NCI-H1694 treated with DMSO at 0.1 percent for 48 hours (cell line): ENCODE results near the gene DNMT3L.
"Not testable (repeated sequence)": the region's sequence is repeated elsewhere in the genome, so short reads cannot be mapped to it uniquely, and the experiment has no call there.

Experiments
- DNase-seq: peaks from one replicate; lab custom pipeline; 2025; lab: John Stamatoyannopoulos, UW

DNMT3L gene

DNA sequence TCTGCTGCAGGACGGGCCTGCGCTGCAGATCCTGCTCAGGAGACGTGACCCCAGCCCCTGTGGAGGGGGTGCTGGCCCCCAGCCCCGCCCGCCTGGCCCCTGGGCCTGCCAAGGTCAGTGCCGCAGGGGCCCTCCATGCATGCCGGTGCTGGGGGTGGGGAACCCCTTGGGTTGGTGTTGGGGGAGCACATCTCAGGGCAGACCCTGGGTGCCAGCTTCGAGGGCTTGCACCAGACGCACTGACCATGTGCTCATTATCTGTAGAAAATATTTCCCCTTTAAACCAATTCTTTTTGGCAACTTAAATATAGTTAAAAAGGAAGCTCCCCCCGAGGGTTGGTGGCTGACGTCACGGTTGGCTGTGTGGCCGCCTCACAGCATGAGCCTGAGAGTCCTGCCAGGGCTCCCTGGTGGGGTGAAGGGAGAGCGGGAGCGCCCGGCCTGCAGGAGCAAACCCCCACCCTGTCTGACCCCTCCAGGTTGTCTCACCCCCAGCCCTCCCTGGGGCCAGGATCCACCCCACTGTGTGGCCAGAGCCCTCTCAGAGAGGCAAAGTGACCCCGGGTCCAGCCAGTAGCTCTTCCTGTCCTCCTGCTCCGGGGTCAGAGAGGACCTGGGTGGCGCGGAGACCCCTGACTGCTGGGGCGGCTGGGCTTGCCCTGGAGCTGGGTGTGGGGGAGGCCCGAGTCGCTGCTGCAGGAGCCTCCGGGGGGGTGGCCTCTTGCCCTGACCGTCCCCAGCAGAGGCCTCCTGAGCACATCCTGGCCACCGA is 32.9 kb upstream of the DNMT3L start:
- no peak for DNase-seq

DNA sequence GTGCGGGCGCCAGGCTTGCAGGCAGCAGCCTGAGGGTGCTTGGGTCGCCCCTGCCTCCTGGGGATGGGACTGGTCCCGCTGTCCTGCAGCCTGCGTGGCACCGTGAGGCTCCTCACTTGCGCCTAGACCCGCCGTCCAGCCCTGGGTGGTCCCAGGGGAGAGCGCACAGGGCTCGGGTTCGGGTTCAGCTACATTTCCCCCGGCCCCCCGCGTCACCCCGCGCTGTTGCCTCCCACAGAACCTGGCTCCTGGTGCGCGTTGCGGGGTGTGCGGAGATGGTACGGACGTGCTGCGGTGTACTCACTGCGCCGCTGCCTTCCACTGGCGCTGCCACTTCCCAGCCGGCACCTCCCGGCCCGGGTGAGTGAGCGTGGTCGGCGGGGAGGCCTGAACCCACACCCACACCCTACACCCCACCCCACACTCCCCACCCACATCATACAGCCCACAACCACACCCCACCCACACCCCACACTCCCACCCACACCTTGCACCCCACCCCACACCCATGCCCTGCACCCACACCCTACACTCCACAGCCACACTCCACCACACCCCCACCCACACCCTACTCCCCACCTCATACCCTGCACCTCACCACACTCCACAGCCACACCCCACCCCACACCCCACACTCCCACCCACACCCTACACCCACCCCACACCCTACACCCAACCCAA is 32.0 kb upstream of the DNMT3L start:
- no peak for DNase-seq

DNA sequence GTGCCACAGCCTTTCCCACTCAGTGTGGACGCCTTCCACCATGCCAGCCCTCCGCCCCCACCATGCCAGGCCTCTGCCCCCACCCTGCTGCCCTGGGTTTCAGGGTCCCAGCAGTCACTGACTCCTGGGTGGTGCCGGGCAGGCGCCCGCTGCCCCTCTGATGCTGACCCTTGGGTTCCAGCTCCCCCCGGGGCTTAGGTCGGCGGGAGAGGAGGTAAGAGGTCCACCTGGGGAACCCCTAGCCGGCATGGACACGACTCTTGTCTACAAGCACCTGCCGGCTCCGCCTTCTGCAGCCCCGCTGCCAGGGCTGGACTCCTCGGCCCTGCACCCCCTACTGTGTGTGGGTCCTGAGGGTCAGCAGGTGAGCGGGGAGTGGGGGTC is 31.1 kb upstream of the DNMT3L start:
- DNase-seq = no peak

DNA sequence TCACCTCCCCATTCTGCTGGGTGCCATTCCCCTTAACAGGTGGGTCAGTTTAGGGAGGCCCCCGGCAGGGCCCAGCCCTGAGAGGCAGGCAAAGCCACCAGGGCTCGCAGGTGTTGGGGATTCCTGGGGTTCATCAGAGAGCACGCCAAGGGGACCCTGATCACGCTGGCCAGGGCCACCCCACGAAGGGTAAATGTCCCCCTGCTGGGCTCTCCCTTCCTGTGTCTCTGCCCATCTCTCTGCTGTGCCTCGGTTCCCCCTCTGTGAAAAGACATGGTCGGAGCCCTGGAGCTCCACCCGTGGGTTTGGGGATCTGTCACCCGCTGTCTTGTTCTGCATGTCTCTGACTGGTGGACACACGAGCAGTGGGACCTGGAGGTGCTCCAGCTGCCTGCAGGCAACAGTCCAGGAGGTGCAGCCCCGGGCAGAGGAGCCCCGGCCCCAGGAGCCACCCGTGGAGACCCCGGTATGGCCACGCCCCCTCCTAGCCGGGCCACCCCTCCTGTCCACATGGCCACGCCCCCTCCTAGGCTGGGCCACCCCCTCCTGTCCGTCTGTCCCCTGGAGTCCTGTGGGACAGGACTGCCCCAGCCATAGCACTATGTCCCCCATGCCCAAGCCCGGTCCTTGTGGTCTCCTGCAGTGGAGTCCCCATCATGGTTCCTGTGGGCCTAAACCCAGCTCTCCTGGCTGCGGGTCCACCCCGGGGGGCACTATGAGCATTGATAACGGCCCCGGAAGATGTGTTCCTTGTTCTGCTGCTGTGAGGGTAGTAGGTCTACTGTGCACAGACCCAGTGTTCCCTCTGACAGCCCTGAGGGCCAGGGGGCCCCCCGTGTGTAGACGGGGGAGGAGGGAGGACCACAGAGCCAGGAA is 30.5 kb upstream of the DNMT3L start:
- DNase-seq = no peak

DNA sequence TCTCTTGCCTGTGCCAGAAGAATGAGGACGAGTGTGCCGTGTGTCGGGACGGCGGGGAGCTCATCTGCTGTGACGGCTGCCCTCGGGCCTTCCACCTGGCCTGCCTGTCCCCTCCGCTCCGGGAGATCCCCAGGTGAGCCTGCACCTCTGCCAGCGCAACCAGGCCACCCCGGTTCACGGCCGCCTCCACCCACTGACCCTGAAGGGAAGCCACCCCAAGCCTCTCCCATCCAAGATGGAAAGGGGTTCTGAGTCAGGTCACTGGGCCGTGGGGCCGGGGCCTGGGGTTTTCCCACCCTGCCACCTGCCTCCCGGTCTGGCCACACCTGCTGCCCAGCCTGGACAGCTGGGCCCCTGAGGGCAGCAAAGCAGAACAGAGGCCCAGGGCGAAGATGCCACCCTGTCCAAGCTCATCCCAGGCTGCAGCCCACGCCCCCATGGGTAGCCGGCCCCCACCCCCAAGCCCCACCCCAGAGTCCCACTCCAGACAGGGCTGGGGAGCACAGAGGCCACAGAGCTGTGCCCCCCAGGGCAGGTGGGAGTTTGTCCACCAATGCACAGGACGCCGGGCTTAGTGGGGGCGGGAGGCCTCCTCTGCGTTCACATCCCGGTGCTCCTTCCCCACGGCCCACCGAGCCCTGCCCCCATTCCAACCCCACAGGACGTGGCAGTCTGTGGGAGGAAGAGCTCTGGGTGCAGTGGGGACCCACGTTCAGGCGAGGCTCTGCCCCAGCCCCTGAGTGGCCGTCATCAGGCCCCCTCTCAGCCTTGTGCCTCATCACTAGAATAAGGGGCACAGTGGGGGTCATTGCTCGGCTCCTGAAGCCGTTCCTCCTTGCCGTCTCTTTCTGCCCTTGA is 29.6 kb upstream of the DNMT3L start:
- no peak for DNase-seq

DNA sequence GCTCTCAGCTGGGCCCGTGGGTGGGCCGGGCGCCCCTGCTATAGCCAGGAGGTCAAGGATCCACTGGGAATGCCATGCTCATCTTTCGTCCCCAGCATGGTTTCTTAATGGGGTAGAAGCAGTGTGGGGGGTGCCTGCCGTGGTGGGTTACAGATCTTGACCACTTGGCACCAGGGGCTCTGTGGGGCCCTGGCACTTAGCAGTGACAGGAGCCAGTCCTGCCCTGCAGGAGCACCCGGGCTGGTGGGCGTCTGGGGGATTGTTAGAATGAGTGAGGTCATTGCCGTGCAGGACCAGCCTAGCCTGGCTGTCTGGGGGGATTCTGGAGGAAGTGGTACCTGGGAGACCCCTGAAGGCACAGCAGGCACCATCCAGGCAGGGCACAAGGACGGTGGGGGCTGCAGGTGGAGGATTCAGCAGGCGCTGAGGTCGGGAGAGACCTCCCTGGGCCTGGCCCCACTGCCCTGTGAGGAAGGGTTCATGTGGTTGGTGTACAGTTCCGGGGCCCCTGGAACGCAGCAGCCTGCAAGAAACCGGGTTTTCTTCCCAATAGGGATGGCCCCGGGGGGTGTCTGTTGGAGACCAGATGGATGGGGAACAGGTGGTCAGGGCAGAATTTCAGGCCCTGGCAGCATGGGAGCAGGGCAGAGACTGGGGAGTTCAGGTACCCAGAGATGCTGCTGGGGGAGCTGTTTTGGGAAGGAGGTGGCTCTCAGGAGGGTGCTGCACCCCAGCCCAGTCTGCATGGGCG is 28.8 kb upstream of the DNMT3L start:
- DNase-seq = no peak

DNA sequence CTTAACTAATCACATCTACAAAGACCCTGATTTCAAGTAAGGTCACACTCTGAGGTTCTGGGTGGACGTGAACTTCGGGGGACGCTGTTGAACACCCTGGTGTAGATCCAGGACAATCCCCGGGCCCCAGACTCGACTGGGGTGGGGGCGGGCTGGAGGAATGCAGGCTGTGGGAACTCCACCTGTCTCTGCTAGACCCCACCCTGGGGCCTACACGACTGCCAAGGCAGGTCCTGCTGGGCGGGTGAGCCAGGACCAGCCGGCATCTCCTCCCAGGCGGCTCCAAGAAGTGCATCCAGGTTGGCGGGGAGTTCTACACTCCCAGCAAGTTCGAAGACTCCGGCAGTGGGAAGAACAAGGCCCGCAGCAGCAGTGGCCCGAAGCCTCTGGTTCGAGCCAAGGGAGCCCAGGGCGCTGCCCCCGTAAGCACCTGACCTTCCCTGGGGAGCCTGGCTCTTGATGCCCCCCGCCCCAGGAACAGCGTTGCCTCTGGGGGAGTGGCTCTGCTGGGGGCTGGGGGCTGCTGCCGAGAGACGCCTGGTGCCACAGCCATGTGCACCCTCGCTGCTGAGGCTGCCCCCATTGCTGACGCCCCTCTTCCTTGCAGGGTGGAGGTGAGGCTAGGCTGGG is 27.8 kb upstream of the DNMT3L start:
- DNase-seq = no peak

DNA sequence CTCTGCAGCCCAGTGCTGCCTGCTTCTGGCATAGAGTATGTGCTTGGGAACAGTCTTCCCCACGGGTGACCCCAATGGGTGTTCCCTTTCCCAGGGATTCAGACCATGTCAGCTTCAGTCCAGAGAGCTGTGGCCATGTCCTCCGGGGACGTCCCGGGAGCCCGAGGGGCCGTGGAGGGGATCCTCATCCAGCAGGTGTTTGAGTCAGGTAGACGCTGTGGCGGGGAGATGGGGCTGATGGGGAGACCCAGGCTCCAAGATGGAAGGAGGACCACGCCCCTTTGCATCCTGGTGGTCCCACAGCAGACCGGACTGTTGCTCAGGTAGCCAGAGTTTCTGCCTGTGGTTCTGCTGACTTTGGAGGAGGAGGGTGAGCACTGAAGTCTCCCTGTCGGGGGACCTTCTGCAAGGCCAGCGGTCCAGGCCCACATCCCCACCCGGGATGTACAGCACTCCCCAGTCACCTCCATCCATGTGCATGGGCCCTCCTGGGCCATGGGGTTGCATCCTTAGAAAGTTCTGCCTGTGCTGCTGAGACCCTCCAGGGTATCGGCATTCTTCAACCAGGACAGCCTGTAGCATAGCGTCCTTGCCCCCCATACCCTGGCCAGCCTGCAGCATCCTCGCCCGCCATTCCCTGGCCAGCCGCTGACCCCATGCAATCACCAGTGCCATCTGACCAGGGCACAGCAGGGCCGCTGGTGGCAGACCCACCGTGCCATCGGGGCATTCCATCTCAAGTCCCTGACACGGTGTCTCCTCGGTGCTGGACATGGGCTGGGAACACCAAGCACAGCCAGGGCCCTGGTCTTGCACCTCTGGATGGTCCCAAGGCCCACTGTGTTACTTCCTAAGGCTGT is 26.8 kb upstream of the DNMT3L start:
- no peak for DNase-seq

DNA sequence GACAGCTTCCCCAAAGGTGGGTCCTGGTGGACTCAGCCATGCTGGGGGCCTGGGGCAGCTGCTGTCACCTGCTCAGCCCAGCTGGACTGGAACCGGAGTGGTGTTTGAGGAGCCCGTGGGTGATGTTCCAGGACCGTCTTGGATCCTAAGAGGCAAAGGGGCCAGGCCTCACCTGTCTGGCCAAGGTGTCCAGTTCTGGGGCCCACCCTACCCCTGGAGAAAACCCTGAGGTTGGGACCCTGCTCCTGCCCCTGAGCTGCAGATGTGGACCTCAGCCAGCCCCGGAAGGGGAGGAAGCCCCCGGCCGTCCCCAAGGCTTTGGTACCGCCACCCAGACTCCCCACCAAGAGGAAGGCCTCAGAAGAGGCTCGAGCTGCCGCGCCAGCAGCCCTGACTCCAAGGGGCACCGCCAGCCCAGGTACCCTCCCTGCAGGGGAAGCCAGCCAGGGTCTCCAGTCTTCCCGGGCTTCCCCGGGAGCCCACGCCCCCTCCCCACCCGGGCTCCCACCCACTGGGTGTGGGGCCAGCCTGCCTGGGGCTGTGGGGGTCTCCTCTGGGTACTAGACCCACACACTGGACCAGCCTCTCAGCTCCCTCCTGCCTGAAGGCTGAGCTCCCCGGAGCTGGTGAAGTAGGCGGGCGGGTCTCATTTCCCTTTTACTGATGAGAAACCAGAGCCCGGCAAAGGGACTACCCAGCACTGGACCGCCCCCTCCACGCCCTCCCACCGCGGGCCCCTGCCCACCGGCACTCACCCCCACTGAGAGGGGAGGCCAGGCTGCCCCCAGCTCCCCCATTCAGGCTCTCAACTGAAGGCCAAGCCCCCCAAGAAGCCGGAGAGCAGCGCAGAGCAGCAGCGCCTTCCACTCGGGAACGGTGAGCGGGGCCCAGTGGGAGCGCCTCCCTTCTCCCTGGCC is 25.3 kb upstream of the DNMT3L start:
- no peak for DNase-seq

DNA sequence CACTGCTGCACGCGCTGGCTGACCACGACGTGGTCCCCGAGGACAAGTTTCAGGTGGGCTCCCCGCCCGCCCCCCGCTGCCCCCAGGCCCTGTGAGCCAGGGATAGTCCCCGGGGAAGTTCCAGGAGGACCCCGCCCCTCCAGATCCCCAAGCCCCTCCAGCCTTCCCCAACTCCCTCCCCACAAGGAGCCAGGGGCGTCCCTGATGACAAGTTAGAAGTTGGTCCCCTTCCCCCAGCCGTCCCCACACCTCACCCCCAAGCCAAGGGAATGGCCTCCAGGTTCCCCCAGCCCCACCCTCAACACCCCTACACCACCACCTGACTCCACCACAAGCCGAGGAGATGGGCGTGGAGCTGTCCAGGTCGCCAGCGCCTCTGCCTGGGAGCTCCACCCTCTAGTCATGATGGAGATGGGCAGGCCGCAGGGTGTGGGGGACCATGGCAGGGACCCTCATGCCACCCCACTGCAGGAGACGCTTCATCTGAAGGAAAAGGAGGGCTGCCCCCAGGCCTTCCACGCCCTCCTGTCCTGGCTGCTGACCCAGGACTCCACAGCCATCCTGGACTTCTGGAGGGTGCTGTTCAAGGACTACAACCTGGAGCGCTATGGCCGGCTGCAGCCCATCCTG is 24.5 kb upstream of the DNMT3L start:
- DNase-seq = no peak

DNA sequence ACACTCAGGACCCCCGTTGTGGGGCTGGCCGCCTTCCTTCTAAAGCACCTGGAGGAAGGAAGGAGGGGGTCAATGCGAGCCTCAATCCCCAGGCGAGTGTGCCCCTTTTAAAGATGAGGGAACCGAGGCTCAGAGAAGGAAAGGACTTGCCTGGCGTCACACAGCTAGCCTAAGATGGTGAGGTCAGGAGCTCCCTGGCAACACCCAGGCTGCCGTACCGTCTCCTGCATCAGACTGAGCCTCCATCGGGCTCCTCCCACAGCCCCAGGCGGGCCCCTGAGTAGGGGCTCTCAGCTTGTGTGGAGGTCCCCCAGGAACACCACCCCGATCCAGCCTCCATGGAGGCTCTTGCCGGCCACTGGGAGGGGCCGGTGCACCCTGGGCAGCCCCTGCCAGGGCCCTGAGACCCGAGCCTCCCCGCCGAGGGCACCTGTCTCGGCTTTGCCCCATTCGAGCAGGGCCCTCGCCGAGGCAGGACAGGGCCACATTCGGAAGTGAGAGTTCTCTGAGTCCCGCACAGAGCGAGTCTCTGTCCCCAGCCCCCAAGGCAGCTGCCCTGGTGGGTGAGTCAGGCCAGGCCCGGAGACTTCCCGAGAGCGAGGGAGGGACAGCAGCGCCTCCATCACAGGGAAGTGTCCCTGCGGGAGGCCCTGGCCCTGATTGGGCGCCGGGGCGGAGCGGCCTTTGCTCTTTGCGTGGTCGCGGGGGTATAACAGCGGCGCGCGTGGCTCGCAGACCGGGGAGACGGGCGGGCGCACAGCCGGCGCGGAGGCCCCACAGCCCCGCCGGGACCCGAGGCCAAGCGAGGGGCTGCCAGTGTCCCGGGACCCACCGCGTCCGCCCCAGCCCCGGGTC is 23.7 kb upstream of the DNMT3L start, which contains the start of gene AIRE:
Gene AIRE (plus strand): TSS at position 739 of the 855 bp plus-strand sequence. CDS start 131 bp downstream, outside the sequence.
- DNase-seq = no peak

DNA sequence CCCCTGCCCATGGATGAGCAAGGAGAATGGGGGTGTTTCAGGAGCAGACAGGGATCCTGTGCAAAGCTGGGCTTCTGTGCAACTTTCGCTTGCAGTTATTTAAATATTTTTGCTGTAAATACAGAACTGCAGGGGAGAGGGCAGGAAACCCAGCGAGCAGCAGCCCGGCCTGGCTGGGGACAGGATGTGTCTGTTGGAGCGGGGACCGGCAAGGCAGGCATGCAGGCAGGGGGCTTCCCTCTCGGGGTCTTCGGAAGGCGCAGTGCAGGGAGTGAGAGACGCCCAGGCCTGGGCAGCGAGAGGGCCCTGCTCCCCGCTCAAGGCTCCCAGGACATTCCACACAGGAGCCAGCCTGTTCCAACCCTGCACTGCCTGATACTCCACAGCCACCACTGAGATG is 22.3 kb upstream of the DNMT3L start:
- DNase-seq = no peak

DNA sequence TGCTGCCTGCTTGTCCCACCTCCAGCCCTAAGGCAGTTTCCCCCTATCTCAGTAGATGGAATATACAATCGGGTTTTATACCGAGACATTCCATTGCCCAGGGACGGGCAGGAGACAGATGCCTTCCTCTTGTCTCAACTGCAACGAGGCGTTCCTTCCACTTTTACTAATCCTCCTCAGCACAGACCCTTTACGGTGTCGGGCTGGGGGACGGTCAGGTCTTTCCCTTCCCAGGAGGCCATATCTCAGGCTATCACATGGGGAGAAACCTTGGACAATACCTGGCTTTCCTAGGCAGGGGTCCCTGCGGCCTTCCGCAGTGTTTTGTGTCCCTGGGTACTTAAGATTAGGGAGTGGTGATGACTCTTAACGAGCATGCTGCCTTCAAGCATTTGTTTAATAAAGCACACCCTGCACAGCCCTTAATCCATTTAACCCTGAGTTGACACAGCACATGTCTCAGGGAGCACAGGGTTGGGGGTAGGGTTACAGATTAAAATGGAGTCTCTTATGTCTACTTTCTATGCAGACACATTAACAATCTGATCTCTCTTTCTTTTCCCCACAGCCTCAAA is 21.6 kb upstream of the DNMT3L start:
- DNase-seq = not testable (repeated sequence)

DNA sequence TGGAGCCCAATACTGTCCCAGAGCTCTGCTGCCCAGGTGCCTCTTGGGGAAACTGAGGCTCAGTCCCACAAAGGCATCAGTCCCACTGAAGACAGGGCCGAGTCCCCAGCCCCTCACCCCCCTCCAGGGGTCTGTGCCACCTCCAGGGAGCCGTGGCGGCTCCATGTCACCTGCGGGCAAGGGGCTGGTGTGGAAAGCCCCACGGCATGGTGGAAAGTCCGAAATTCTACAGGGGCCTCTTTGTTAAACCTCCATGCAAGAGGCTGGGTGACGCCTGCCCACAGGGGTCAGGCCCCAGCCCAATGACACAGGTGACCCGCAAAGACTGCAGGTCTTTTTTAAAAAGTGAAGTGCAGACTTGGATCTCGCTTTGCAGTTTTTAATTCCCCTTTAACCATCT is 20.7 kb upstream of the DNMT3L start:
- no peak for DNase-seq

DNA sequence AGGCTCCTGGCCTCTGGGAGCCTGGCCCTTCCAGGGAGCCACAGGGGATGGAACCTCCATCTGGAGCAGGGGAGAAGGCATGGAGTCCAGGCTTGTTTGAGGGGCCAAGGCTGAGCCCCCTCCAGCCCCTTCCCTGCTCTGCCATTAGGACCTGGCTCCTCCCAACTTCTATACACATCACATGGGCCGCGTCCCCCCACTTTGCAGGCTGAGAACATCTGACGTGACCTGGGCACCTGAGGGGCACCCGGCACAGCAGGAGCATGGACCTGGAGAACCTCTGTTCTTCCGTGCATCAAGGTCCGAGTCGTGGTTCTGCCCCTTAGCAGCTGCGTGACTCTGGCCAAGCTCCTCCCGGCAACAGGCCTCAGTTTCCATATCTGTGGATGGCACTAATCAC is 20.1 kb upstream of the DNMT3L start:
- DNase-seq = no peak
